Measurements from ENCODE around the gene OR52A1. TPM values are rescaled to one million over a fixed set of nuclear protein-coding genes. Genes with fewer than 3 reads are reported as not detected.
"Not testable (repeated sequence)": the region's sequence is repeated elsewhere in the genome, so short reads cannot be mapped to it uniquely, and the experiment has no call there.

Gene OR52A1
- total and polyA plus RNA-seq, 9 of the 15 experiments (the other 6 are each of a cell fraction or from before 2014, with no cell fraction given): under 0.01 to 0.33 (median 0.13) TPM; not detected in 3

DNA sequence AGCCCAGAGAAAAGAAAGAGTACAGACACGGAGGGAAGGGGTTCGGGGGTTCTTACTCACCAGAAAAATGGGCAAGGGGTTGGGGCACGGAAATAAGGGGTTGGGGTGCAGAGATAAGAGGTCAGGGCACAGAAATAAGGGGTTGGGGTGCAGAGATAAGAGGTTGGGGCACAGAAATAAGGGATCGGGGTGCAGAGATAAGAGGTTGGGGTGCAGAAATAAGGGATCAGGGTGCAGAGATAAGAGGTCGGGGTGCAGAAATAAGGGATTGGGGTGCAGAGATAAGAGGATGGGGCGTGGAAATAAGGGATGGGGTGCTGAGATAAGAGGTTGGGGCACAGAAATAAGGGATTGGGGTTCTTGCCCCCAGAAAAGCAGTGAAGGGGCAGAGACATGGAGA, 10.2 kb upstream of the OR52A1 start (continued):
- TF ChIP-seq KDM1A (IDR thresholded peaks at IDR 0.05) (0 out of 4 replicates have a peak, but pooled peaks of 1 of the 2 experiments have one; percentile 27), ZNF766 (CRISPR knock-in tag; conservative IDR thresholded peaks at IDR 0.05) (0 out of 2 replicates have a peak, but pooled peaks have one; percentile 27), ZBTB11 (CRISPR knock-in tag; IDR thresholded peaks at IDR 0.05) (0 out of 6 replicates have a peak, but pooled peaks of 1 of the 3 experiments have one; percentile 24)

GRCh38 chr11:5161045-5161444, 6.5 kb upstream of the OR52A1 start:
- H3K36me3 ChIP-seq (ENCODE audit: control insufficient read depth, insufficient read depth, low read length); BruUV-seq (replicated peaks); H3K9ac ChIP-seq (ENCODE audit: insufficient read depth in 1 of 2, low read depth in 2 of 2, low read length in 2 of 2); H3K9me3 ChIP-seq (replicated peaks; ENCODE audit: control insufficient read depth, insufficient read depth, low read depth, low read length); ATAC-seq; H3K4me3 ChIP-seq; H3K9me1 ChIP-seq (ENCODE audit: control insufficient read depth, insufficient read depth, low read length); H4K20me1 ChIP-seq (replicated peaks; ENCODE audit: control insufficient read depth, insufficient read depth, low read length); POLR2A ChIA-PET; H3K4me1 ChIP-seq (replicated peaks in 1 of 2; ENCODE audit: control insufficient read depth in 2 of 2, insufficient read depth in 2 of 2, low read length in 2 of 2); H3K79me2 ChIP-seq (ENCODE audit: control insufficient read depth, insufficient read depth, low read length); FAIRE-seq; H3K27me3 ChIP-seq (ENCODE audit: control insufficient read depth in 2 of 2, insufficient read depth in 2 of 2, low read length in 2 of 2); H3K4me2 ChIP-seq (ENCODE audit: insufficient read depth, low read length); intact Hi-C loops (cut with micrococcal nuclease); H3K27ac ChIP-seq (ENCODE audit: extremely low read depth, low read depth, low read length); CTCF ChIA-PET (ENCODE audit: low intra/inter-chr PET ratio); DNase-seq (ENCODE audit: extremely low read depth in 1 of 4, low spot score in 3 of 4); H2AFZ ChIP-seq (ENCODE audit: low read depth, low read length): not testable (repeated sequence)
- peak; percentile 64 for TF ChIP-seq HNRNPLL (IDR thresholded peaks at IDR 0.05; ENCODE audit: low read depth, low read length, poor library complexity, severe bottlenecking)
- peak; percentile 34; the same call in 1 of the 2 replicates for TF ChIP-seq HMBOX1 (IDR thresholded peaks at IDR 0.05)
- TF ChIP-seq MAFG (tag; conservative IDR thresholded peaks at IDR 0.05): peak; percentile 44
- peak; percentile 67 to 73; a peak in 3 of 4 replicates for TF ChIP-seq FOXK2 (conservative IDR thresholded peaks at IDR 0.05 in 1 of 2, IDR thresholded peaks at IDR 0.05 in 1 of 2; ENCODE audit: low read depth in 2 of 2)
- peak; percentile 28 to 38; a peak in 1 of 4 replicates for TF ChIP-seq FOXA3 (CRISPR knock-in tag; conservative IDR thresholded peaks at IDR 0.05 in 1 of 2, IDR thresholded peaks at IDR 0.05 in 1 of 2)
- peak; percentile 66 for TF ChIP-seq ZNF316 (IDR thresholded peaks at IDR 0.05)
- 0 out of 2 replicates have a peak, but pooled peaks have one; percentile 9 for TF ChIP-seq NFE2 (IDR thresholded peaks at IDR 0.05; ENCODE audit: low read depth)
- peak; percentile 45; the same call in 1 of the 2 replicates for TF ChIP-seq C11orf30 (IDR thresholded peaks at IDR 0.05; ENCODE audit: low read depth)
- in situ Hi-C loops (cut with MboI): loop anchor here (5.0 kb wide), 1 partner anchor 1514 kb away; the partner anchor contains the start of gene ART1
- WGBS (ENCODE audit: insufficient coverage, low coverage, missing lambda C conversion rate): no CpG with 5 or more reads among the region's 1 CpG
